Glutamatergic neuron (in vitro differentiated cells): Measurements from ENCODE around the gene NAV2. TPM values are rescaled to one million over a fixed set of nuclear protein-coding genes. Genes with fewer than 3 reads are reported as not detected.

Experiments used
- DNase-seq: peaks from one replicate; pipeline ENCODE4 v3.0.0; 2022
- H3K27ac Mint-ChIP-seq: one replicate; pipeline ENCODE4 v1.8.0; 2020; ENCODE audit warnings: mild to moderate bottlenecking, mixed read lengths, inconsistent platforms; ENCODE audit not compliant: unreplicated experiment
- H3K27me3 Mint-ChIP-seq: one replicate; pipeline ENCODE4 v1.8.0; 2020; ENCODE audit warnings: mild to moderate bottlenecking, moderate library complexity, mixed read lengths, inconsistent platforms; ENCODE audit not compliant: unreplicated experiment
- H3K36me3 Mint-ChIP-seq: one replicate; pipeline ENCODE4 v1.8.0; 2020; ENCODE audit warnings: mild to moderate bottlenecking, mixed read lengths, inconsistent platforms; ENCODE audit not compliant: unreplicated experiment
- H3K4me1 Mint-ChIP-seq: one replicate; pipeline ENCODE4 v1.8.0; 2020; ENCODE audit warnings: mild to moderate bottlenecking, low read depth, mixed read lengths, inconsistent platforms; ENCODE audit not compliant: unreplicated experiment
- H3K4me3 Mint-ChIP-seq: one replicate; pipeline ENCODE4 v1.8.0; 2020; ENCODE audit warnings: mild to moderate bottlenecking, mixed read lengths, inconsistent platforms; ENCODE audit not compliant: unreplicated experiment
- H3K9me3 Mint-ChIP-seq: one replicate; pipeline ENCODE4 v1.8.0; 2020; ENCODE audit warnings: mild to moderate bottlenecking, moderate library complexity, mixed read lengths, inconsistent platforms; ENCODE audit not compliant: unreplicated experiment
- total RNA-seq: library from RNA; stranded (reverse); fragmentation: NEBNext Ultra II Directional; extraction: Animal tissue kit (Norgen Biotek cat#: 25700); gene quantifications from one replicate; pipeline ENCODE4 v1.2.1, GENCODE V29; 2021; ENCODE audit not compliant: unreplicated experiment
- TF ChIP-seq, protein P1 (sequence below): fragments of 200-600 bp; sonication (generic); IDR thresholded peaks from one replicate; pipeline ENCODE4 v1.5.0; 2021; ENCODE audit not compliant: partially characterized antibody, unreplicated experiment

The NAV2 gene
- total RNA-seq, 1 donor from 2014 or later = 117 TPM

DNA sequence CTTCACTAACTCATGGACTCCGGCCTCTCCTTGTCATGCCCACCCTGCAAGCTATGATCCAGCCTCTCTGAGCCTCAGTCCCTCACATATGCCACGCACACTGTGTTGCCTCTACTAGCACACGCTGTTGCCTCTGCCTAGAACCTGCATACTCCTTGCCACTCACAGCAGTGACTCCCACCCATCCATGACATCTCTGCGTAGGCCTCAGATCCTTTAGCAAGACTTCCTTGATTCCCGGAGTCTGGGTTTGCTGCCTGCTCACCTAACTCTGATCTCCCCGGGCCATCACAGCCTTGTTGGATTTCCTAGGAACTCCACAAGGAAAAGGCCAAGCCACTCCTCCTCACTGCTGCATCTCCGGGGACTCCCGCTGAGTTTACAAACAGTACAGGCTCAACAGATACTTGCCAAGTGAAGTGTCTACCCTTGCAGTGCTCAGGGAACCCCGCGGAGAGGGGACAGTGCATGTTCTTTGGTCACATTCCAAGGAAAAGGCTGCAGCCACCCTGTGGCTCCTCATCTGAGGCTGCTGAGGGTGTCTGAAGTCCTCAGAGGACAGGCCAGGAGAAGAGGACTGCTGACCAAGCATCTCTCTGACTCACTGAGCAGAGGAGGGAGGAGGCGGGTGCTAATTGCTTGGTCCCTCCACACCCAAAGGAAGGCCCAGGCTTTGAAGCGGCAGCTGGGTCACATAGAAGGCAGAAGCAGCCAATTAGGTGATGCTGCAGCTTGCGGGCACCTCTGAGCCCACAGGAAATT is 42.4 kb upstream of the NAV2 start:
- Mint-ChIP-seq H3K36me3 (no peaks in the 10 kb centered on the region), H3K27ac (no peak overlapping the region), H3K27me3 (peaks cover 12% of the 10 kb centered on the region), H3K4me1 (peaks cover 36% of the 10 kb centered on the region), H3K4me3 (no peak overlapping the region), H3K9me3 (peaks cover 7% of the 10 kb centered on the region)
- TF ChIP-seq, protein P1, sequence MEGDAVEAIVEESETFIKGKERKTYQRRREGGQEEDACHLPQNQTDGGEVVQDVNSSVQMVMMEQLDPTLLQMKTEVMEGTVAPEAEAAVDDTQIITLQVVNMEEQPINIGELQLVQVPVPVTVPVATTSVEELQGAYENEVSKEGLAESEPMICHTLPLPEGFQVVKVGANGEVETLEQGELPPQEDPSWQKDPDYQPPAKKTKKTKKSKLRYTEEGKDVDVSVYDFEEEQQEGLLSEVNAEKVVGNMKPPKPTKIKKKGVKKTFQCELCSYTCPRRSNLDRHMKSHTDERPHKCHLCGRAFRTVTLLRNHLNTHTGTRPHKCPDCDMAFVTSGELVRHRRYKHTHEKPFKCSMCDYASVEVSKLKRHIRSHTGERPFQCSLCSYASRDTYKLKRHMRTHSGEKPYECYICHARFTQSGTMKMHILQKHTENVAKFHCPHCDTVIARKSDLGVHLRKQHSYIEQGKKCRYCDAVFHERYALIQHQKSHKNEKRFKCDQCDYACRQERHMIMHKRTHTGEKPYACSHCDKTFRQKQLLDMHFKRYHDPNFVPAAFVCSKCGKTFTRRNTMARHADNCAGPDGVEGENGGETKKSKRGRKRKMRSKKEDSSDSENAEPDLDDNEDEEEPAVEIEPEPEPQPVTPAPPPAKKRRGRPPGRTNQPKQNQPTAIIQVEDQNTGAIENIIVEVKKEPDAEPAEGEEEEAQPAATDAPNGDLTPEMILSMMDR = no peak
- DNase-seq = no peak

DNA sequence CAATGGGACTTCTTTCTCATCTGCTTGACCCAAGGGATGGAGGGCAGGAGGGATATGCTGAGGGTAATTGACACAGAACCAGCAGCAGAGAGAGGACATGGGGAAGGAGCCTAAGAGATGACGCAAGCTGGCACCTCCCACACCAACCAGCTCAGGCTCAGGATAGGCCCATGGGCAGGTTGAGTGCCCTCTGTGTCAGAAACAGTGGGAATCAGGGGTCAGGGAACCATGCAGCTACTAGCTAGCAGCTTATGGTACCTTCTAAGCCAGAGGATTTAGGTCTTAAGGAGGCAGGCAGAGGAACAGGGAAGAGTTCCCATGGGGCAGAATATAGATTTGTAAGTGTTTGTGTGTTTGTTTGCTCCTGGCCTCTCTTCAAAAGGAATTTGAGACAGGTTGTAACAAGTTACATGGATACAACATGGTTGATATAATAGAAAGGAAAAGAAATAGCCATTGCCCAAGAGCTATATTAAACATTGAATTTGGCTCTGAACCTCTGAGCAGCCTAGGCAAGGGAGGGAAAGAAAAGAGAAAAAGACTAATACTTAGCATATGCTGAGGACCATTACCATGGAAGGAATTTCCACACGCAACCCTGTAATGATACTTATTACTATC is 39.9 kb upstream of the NAV2 start:
- Mint-ChIP-seq H3K9me3 (peaks cover 7% of the 10 kb centered on the region), H3K27me3 (peaks cover 10% of the 10 kb centered on the region), H3K27ac (peak overlapping the region; percentile 50), H3K4me1 (peaks cover 32% of the 10 kb centered on the region), H3K36me3 (no peaks in the 10 kb centered on the region), H3K4me3 (no peak overlapping the region)
- TF ChIP-seq, protein P1 = no peak
- DNase-seq = no peak

DNA sequence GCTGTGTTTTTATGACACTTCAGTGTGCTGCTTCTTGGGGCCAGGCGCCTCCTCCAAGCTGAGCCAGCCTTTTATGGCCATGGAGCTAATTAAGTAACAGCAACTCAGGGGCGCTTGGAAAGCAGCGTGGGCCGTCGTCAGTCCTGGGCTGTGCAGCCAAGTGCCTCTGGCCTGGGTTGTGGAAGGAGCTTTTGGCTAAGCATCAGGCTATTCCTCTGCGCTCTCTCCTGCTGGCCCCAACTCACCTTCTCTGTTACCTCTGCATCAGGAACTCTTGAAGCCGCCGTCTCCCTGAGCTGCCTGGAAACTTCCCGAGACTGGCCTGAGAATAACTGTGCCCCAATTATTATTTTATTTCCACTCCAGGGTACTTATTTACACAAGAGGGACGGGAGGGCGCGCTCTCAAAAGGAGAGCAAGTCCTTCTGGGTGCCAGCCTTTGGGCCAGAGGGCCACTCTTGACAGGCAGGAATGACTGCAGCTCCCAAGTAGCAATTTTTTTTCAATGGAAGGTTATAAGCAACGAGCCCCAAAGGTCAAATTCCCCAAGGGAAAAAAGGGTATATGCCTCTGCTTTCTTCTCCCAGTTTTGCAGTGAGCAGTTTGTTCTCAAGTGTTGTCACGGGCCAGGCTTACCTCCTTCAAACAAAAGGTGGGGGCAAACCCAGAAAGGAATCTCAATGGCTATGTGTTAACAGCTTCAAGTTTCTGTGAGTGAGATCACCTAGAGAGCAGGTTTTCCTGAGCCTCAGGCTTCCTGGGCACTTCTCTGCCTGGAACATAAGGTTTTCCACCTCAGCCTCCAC is 38.5 kb upstream of the NAV2 start:
- H3K27ac Mint-ChIP-seq = no peak overlapping the region
- H3K9me3 Mint-ChIP-seq = peaks cover 8% of the 10 kb centered on the region
- no peak overlapping the region for H3K4me3 Mint-ChIP-seq
- H3K36me3 Mint-ChIP-seq = no peaks in the 10 kb centered on the region
- DNase-seq = peak; percentile 33
- H3K27me3 Mint-ChIP-seq = peaks cover 10% of the 10 kb centered on the region
- peaks cover 32% of the 10 kb centered on the region for H3K4me1 Mint-ChIP-seq
- TF ChIP-seq, protein P1 = no peak

DNA sequence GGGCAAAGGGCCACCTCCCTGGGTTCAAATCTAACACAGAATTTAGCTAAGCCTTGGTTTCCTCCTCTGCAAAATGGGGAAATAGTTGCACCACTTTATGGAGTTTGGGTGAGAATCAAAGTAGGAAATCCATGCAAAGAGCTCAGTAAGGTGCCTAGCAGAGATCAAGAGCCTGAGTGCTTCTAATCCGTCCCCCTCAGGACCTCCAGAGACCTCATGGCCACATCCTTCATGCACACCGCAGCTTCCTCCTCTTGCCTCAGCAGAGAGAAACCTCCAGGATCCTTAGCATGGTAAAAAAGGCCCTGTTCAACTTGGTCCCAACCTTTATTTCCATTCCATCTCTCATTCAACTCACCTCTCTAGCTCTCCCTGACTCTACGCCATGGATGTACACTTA is 37.8 kb upstream of the NAV2 start:
- H3K36me3 Mint-ChIP-seq = no peaks in the 10 kb centered on the region
- no peak overlapping the region for H3K4me3 Mint-ChIP-seq
- DNase-seq = no peak
- TF ChIP-seq, protein P1 = no peak
- H3K27me3 Mint-ChIP-seq = peaks cover 10% of the 10 kb centered on the region
- H3K27ac Mint-ChIP-seq = no peak overlapping the region
- H3K4me1 Mint-ChIP-seq = peaks cover 30% of the 10 kb centered on the region
- H3K9me3 Mint-ChIP-seq = peaks cover 8% of the 10 kb centered on the region
